ENCODE measurements around the gene TRABD2B.

DNA sequence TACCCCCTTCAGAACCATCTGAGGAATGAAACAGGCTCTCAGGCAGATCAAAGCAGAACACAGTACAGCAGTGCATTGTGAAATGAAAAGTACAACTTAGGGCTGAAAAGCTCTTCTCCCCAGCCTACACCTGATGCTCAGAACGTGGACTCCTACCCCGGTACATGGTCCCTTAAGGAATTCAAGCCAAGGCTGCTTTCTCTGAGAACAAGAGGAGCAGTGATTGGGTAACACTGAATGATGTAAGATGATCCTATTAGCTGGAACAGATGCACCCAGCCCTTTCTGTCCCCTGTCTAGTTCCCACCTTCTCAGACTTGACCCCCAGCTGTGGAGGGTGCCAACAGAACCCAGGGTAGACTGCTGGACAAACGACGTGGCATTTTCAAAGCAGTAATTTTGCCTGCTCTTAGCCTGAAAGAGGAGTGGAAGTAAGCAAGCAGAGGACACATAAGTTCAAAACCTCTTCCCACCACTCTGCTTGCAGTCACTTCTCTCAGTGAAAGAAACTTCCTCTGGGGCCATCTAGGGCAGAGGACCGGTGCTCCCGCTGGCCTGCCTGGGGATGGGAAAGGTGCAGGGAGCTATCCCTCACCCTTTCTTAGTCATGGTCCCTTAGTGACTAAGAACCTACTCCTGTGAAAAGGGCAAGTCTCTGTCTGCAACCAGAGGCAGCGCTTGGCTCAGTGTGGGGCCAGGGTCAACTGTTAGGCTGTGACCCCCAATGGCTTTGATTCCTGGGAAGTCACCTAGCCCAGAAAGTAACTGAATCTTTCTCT lies 72.7 kb downstream of the TRABD2B start:
- TF ChIP-seq, protein P1, sequence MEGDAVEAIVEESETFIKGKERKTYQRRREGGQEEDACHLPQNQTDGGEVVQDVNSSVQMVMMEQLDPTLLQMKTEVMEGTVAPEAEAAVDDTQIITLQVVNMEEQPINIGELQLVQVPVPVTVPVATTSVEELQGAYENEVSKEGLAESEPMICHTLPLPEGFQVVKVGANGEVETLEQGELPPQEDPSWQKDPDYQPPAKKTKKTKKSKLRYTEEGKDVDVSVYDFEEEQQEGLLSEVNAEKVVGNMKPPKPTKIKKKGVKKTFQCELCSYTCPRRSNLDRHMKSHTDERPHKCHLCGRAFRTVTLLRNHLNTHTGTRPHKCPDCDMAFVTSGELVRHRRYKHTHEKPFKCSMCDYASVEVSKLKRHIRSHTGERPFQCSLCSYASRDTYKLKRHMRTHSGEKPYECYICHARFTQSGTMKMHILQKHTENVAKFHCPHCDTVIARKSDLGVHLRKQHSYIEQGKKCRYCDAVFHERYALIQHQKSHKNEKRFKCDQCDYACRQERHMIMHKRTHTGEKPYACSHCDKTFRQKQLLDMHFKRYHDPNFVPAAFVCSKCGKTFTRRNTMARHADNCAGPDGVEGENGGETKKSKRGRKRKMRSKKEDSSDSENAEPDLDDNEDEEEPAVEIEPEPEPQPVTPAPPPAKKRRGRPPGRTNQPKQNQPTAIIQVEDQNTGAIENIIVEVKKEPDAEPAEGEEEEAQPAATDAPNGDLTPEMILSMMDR (IDR thresholded peaks at IDR 0.05 in 4 of 5, conservative IDR thresholded peaks at IDR 0.05 in 1 of 5) = no peak
- TF ChIP-seq POLR2A (IDR thresholded peaks at IDR 0.05) = no peak
